MM.1S (cell line): ENCODE results near the gene ZNF804A.

Experiments used
- CTCF ChIP-seq: fragments of 300-600 bp; sonication (generic); IDR thresholded peaks from 2 replicates; pipeline ENCODE4 v1.5.1; 2016; ENCODE audit warnings: antibody characterized with exemption, low read length, mixed read lengths
- EZH2 ChIP-seq: fragments of 300-600 bp; sonication (generic); optimal IDR thresholded peaks from 2 replicates; pipeline ENCODE3; 2017; ENCODE audit warnings: low read depth, mild to moderate bottlenecking, antibody characterized with exemption, low read length, mixed read lengths

- no peak for TF ChIP-seq CTCF
- no peak for TF ChIP-seq EZH2
These were observed 306.7 kb downstream of the ZNF804A start for GRCh38 chr2:184904991-184905390.
